Endothelial cell of umbilical vein (primary cell): ENCODE measurements around the gene TLX1. TPM values are rescaled to one million over a fixed set of nuclear protein-coding genes. Genes with fewer than 3 reads are reported as not detected.

Experiments used
- BruUV-seq: library from RNA; stranded (reverse); fragments of 400-500 nt; replicated peaks from 2 replicates; lab custom pipeline; 2021; lab: Mats Ljungman, UMichigan
- CTCF ChIA-PET: fragments of 300-600, 350-600 bp; sonication (Branson Sonifier 250); formaldehyde crosslinking; loops from one replicate; lab custom pipeline; 2021; ENCODE audit warnings: antibody characterized with exemption, inconsistent platforms; lab: Charles Lee
- POLR2A ChIA-PET: fragments of 300-600, 350-600 bp; sonication (Branson Sonifier 250); formaldehyde crosslinking; loops from one replicate; lab custom pipeline; 2021; ENCODE audit warnings: antibody characterized with exemption, inconsistent platforms; lab: Charles Lee
- DNase-seq: peaks from one replicate; pipeline ENCODE4 v3.0.0-alpha.2; 2011; ENCODE audit warnings: low read depth, low spot score
- FAIRE-seq: peaks from 2 replicates; lab custom pipeline; 2011; peaks lifted over from hg19 to GRCh38; lab: Jason Lieb, UNC
- H2AFZ ChIP-seq: 2 replicates; pipeline ENCODE4 v1.6.0; 2012; ENCODE audit warnings: low read depth, low read length, control low read depth, inconsistent platforms
- H3K27ac ChIP-seq: 2 replicates; pipeline ENCODE4 v1.5.1; 2011; ENCODE audit warnings: low read depth, mild to moderate bottlenecking, control low read depth, low read length, moderate library complexity; ENCODE audit not compliant: insufficient read depth
- H3K27me3 ChIP-seq, 2 experiments: 2 replicates each; pipeline versions ENCODE4 v1.6.0 to v1.6.1; 2011; ENCODE audit warnings: low read length in 2 of 2, mixed read lengths in 1 of 2; ENCODE audit not compliant: control insufficient read depth in 2 of 2, insufficient read depth in 2 of 2
- H3K36me3 ChIP-seq, 2 experiments: 2 replicates in 1 of 2; 3 replicates in 1 of 2; pipeline ENCODE4 v1.5.1; 2011; ENCODE audit warnings: low read length in 2 of 2, mild to moderate bottlenecking in 1 of 2, moderate library complexity in 1 of 2; ENCODE audit not compliant: control insufficient read depth in 2 of 2, insufficient read depth in 2 of 2; ENCODE audit errors: extremely low read depth in 1 of 2
- H3K4me1 ChIP-seq: 3 replicates; pipeline ENCODE4 v1.5.1; 2011; ENCODE audit warnings: mild to moderate bottlenecking, low read length; ENCODE audit not compliant: control insufficient read depth, insufficient read depth; ENCODE audit errors: extremely low read depth
- H3K4me2 ChIP-seq: 2 replicates; pipeline ENCODE4 v1.6.1; 2011; ENCODE audit warnings: low read length, control low read depth, mixed read lengths; ENCODE audit not compliant: insufficient read depth
- H3K4me3 ChIP-seq, 3 experiments: fragments of 200-600 bp in 1 of 3; sonication (generic), shearing (Covaris generic) in 1 of 3; replicated peaks in 1 of 3; 2 replicates each; pipeline ENCODE4 v1.5.1; 2011 to 2016; ENCODE audit warnings: control low read depth in 3 of 3, low read length in 3 of 3, mild to moderate bottlenecking in 2 of 3, inconsistent platforms in 1 of 3, low read depth in 1 of 3, moderate library complexity in 1 of 3; ENCODE audit not compliant: insufficient read depth in 1 of 3
- H3K79me2 ChIP-seq: 2 replicates; pipeline ENCODE4 v1.6.0; 2012; ENCODE audit warnings: low read length, inconsistent platforms; ENCODE audit not compliant: control insufficient read depth, insufficient read depth
- H3K9ac ChIP-seq: replicated peaks from 2 replicates; pipeline ENCODE3; 2011; ENCODE audit warnings: low read length, control low read depth; ENCODE audit not compliant: insufficient read depth; ENCODE audit errors: extremely low read depth
- H3K9me1 ChIP-seq: replicated peaks from 3 replicates; pipeline ENCODE4 v1.6.0; 2011; ENCODE audit warnings: mild to moderate bottlenecking, low read length; ENCODE audit not compliant: control insufficient read depth, insufficient read depth; ENCODE audit errors: extremely low read depth
- H3K9me3 ChIP-seq: replicated peaks from 2 replicates; pipeline ENCODE4 v1.5.1; 2012; ENCODE audit warnings: low read length, inconsistent platforms; ENCODE audit not compliant: control insufficient read depth, insufficient read depth
- H4K20me1 ChIP-seq: replicated peaks from 2 replicates; pipeline ENCODE3; 2011; ENCODE audit warnings: mild to moderate bottlenecking, low read length; ENCODE audit not compliant: control insufficient read depth, insufficient read depth; ENCODE audit errors: extremely low read depth
- EZH2 ChIP-seq: IDR thresholded peaks from 2 replicates; pipeline ENCODE4 v1.6.1; 2012; ENCODE audit warnings: borderline replicate concordance, low read depth, mild to moderate bottlenecking, moderate library complexity, low read length, inconsistent platforms; ENCODE audit not compliant: severe bottlenecking
- FOS ChIP-seq: IDR thresholded peaks from 2 replicates; pipeline ENCODE4 v1.6.1; 2011; ENCODE audit warnings: mild to moderate bottlenecking, low read length, moderate library complexity, borderline replicate concordance; ENCODE audit not compliant: insufficient read depth
- GATA2 ChIP-seq: IDR thresholded peaks from 2 replicates; pipeline ENCODE4 v1.7.0; 2011; ENCODE audit warnings: low read depth, mild to moderate bottlenecking, moderate library complexity, mixed read lengths, low read length; ENCODE audit not compliant: insufficient read length, insufficient read depth
- MYC ChIP-seq: IDR thresholded peaks from one replicate; pipeline ENCODE4 v1.6.1; 2011; ENCODE audit warnings: mild to moderate bottlenecking, low read depth, low read length
- POLR2A ChIP-seq: IDR thresholded peaks from 2 replicates; pipeline ENCODE4 v1.6.1; 2012; ENCODE audit warnings: low read depth, mild to moderate bottlenecking, control low read depth, low read length
- POLR2AphosphoS5 ChIP-seq: IDR thresholded peaks from 2 replicates; pipeline ENCODE4 v1.6.1; 2012; ENCODE audit warnings: low read depth, mild to moderate bottlenecking, control low read depth, low read length, moderate library complexity; ENCODE audit not compliant: insufficient read depth
- dilution Hi-C: fragments of 300-500 bp; cut with MboI; formaldehyde crosslinking; loops from one replicate; pipeline ENCODE4 v1.15.0; 2019; ENCODE audit warnings: low sequenced_read_pairs; ENCODE audit not compliant: extremely low pct_ligation_motif_present
- intact Hi-C: fragments of 100-400 bp; cut with micrococcal nuclease; formaldehyde crosslinking; loops from one replicate; pipeline ENCODE4 v1.10.0; 2022
- polyA plus RNA-seq, 4 experiments: library from polyadenylated mRNA; depleted of rRNA in 3 of 4; stranded (reverse) in 3 of 4; unstranded in 1 of 4; fragments of >200 nt; gene quantifications; 2 replicates each; pipeline versions ENCODE4 v1.2.1 to v1.2.3, GENCODE V29; 2011 to 2012; ENCODE audit warnings: missing spikeins in 1 of 4
- total RNA-seq: library from RNA; stranded (reverse); gene quantifications from 2 replicates; pipeline ENCODE4 v1.2.3, GENCODE V29; 2021
- TF ChIP-seq, protein P1 (sequence below), 2 donors: IDR thresholded peaks; 1 replicate in 1 of 2; 2 replicates in 1 of 2; pipeline ENCODE4 v1.5.1; 2011; ENCODE audit warnings: low read length in 2 of 2, mild to moderate bottlenecking in 2 of 2, moderate library complexity in 2 of 2, control low read depth in 1 of 2, inconsistent platforms in 1 of 2, low read depth in 1 of 2; ENCODE audit not compliant: insufficient read depth in 1 of 2; ENCODE audit errors: extremely low read depth in 1 of 2

The TLX1 gene
- total and polyA plus RNA-seq, 2 donors (not counting 3 experiments of a cell fraction or from before 2014, with no cell fraction given) = not detected

DNA sequence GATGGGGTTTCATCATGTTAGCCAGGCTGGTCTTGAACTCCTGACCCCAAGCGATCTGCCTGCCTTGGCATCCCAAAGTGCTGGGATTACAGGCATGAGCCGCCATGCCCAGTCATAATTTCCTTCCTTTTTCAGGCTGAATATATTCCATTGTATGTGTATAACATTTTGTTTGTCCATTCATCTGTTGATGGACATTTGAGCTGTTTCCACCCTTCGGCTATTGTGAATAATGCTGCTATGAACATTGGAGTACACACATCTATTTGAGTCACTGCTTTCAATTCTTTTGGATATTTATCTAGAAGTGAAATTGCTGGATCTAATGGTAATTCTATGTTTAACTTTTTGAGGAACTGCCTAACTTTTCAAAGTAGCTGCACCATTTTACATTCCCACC, 34.6 kb downstream of the TLX1 start:
- TF ChIP-seq MYC (no peak), EZH2 (no peak), POLR2A (no peak), POLR2AphosphoS5 (no peak), FOS (no peak), GATA2 (no peak)
- TF ChIP-seq, protein P1, sequence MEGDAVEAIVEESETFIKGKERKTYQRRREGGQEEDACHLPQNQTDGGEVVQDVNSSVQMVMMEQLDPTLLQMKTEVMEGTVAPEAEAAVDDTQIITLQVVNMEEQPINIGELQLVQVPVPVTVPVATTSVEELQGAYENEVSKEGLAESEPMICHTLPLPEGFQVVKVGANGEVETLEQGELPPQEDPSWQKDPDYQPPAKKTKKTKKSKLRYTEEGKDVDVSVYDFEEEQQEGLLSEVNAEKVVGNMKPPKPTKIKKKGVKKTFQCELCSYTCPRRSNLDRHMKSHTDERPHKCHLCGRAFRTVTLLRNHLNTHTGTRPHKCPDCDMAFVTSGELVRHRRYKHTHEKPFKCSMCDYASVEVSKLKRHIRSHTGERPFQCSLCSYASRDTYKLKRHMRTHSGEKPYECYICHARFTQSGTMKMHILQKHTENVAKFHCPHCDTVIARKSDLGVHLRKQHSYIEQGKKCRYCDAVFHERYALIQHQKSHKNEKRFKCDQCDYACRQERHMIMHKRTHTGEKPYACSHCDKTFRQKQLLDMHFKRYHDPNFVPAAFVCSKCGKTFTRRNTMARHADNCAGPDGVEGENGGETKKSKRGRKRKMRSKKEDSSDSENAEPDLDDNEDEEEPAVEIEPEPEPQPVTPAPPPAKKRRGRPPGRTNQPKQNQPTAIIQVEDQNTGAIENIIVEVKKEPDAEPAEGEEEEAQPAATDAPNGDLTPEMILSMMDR (IDR thresholded peaks at IDR 0.05; ENCODE audit: extremely low read depth in 1 of 2, insufficient read depth in 1 of 2, low read depth in 1 of 2, low read length in 2 of 2) = no peak
- CTCF ChIA-PET = interaction anchor here (0.9 to 1.5 kb wide), 4 partner anchors 8 to 301 kb away, joined by 3 to 4 read pairs (median 3); no protein-coding TSS in a partner anchor
- no peaks in the 10 kb centered on the region for H3K9me1 ChIP-seq
- H3K36me3 ChIP-seq = no peaks in the 10 kb centered on the region
- POLR2A ChIA-PET = no interaction called here
- no peaks in the 10 kb centered on the region for H3K79me2 ChIP-seq
- DNase-seq (peak; percentile 13), FAIRE-seq (no peak)
- H2AFZ ChIP-seq = no peak overlapping the region
- BruUV-seq = no TSS peak
- H3K9me3 ChIP-seq = no peaks in the 10 kb centered on the region
- no peak overlapping the region for H3K4me2 ChIP-seq
- H3K27me3 ChIP-seq = peaks cover 14 to 26% of the 10 kb centered on the region in 2 experiments
- no peak overlapping the region for H3K9ac ChIP-seq
- H4K20me1 ChIP-seq = no peaks in the 10 kb centered on the region
- H3K4me1 ChIP-seq = no peaks in the 10 kb centered on the region
- no peak overlapping the region for H3K27ac ChIP-seq
- H3K4me3 ChIP-seq = no peak overlapping the region
- dilution Hi-C loops (no loop called here), intact Hi-C loops (no loop called here)
